ENCODE data around the gene PJVK. TPM values are rescaled to one million over a fixed set of nuclear protein-coding genes. Genes with fewer than 3 reads are reported as not detected.

PJVK gene
- total and polyA plus RNA-seq, 10 of the 15 experiments (the other 5 are each of a cell fraction or from before 2014, with no cell fraction given) = 1.8 to 6.8 (median 3.2) TPM

GRCh38 chr2:178414266-178415247 is 36.6 kb upstream of the PJVK start (continued):
- TF ChIP-seq KLF5 (IDR thresholded peaks at IDR 0.05; ENCODE audit: partially characterized antibody) (peak; percentile 35), ZNF24 (IDR thresholded peaks at IDR 0.05) (0 out of 2 replicates have a peak, but pooled peaks have one; percentile 20), PML (IDR thresholded peaks at IDR 0.05; ENCODE audit: low read length) (no peak), HSF1 (IDR thresholded peaks at IDR 0.05; ENCODE audit: low read depth, low read length) (0 out of 2 replicates have a peak, but pooled peaks have one; percentile 38), BRCA1 (IDR thresholded peaks at IDR 0.05; ENCODE audit: low read depth, low read length) (no peak), BACH1 (IDR thresholded peaks at IDR 0.05; ENCODE audit: borderline replicate concordance) (peak; percentile 27; the same call in 1 of the 2 replicates), JUND (IDR thresholded peaks at IDR 0.05; ENCODE audit: low read depth, low read length) (no peak), RAD21 (IDR thresholded peaks at IDR 0.05; ENCODE audit: insufficient read depth, low read depth, low read length) (peak; percentile 85), MAX (IDR thresholded peaks at IDR 0.05; ENCODE audit: low read depth, low read length) (peak; percentile 85), ELK1 (IDR thresholded peaks at IDR 0.05; ENCODE audit: low read depth, low read length) (peak; percentile 55; the same call in 1 of the 2 replicates), RB1 (IDR thresholded peaks at IDR 0.05; ENCODE audit: borderline replicate concordance) (peak; percentile 90; the same call in 1 of the 2 replicates), TBL1XR1 (IDR thresholded peaks at IDR 0.05; ENCODE audit: low read depth, low read length) (0 out of 2 replicates have a peak, but pooled peaks have one; percentile 65), ATF7 (IDR thresholded peaks at IDR 0.05; ENCODE audit: low read depth) (peak; percentile 63; the same call in 1 of the 2 replicates), ZNF622 (IDR thresholded peaks at IDR 0.05) (no peak), SIX5 (IDR thresholded peaks at IDR 0.05; ENCODE audit: low read depth, low read length, severe bottlenecking) (no peak), SREBF2 (IDR thresholded peaks at IDR 0.05; ENCODE audit: low read length) (no peak), SMC3 (IDR thresholded peaks at IDR 0.05; ENCODE audit: borderline replicate concordance, low read length) (peak; percentile 83), BCL11A (IDR thresholded peaks at IDR 0.05; ENCODE audit: low read depth, low read length) (peak; percentile 18; the same call in 1 of the 2 replicates), ATF2 (IDR thresholded peaks at IDR 0.05; ENCODE audit: low read length) (peak; percentile 15; the same call in 1 of the 2 replicates), TAF1 (IDR thresholded peaks at IDR 0.05; ENCODE audit: borderline replicate concordance, low read depth, low read length) (peak; percentile 74; the same call in 1 of the 2 replicates), WRNIP1 (IDR thresholded peaks at IDR 0.05; ENCODE audit: borderline replicate concordance, low read depth, low read length) (0 out of 2 replicates have a peak, but pooled peaks have one; percentile 75), RFX5 (IDR thresholded peaks at IDR 0.05; ENCODE audit: low read depth, low read length) (peak; percentile 65), PKNOX1 (IDR thresholded peaks at IDR 0.05) (no peak), CHD1 (IDR thresholded peaks at IDR 0.05; ENCODE audit: low read depth, low read length) (peak; percentile 83; the same call in 1 of the 2 replicates), PAX5 (IDR thresholded peaks at IDR 0.05; ENCODE audit: borderline replicate concordance, low read depth, low read length) (peak; percentile 53; the same call in 1 of the 2 replicates), TARDBP (IDR thresholded peaks at IDR 0.05; ENCODE audit: borderline replicate concordance) (no peak)
